ENCODE results near the gene VPS37B. TPM values are rescaled to one million over a fixed set of nuclear protein-coding genes. Genes with fewer than 3 reads are reported as not detected.

The VPS37B gene
- total RNA-seq, 1 experiment from 2014 or later: 28.9 TPM

DNA sequence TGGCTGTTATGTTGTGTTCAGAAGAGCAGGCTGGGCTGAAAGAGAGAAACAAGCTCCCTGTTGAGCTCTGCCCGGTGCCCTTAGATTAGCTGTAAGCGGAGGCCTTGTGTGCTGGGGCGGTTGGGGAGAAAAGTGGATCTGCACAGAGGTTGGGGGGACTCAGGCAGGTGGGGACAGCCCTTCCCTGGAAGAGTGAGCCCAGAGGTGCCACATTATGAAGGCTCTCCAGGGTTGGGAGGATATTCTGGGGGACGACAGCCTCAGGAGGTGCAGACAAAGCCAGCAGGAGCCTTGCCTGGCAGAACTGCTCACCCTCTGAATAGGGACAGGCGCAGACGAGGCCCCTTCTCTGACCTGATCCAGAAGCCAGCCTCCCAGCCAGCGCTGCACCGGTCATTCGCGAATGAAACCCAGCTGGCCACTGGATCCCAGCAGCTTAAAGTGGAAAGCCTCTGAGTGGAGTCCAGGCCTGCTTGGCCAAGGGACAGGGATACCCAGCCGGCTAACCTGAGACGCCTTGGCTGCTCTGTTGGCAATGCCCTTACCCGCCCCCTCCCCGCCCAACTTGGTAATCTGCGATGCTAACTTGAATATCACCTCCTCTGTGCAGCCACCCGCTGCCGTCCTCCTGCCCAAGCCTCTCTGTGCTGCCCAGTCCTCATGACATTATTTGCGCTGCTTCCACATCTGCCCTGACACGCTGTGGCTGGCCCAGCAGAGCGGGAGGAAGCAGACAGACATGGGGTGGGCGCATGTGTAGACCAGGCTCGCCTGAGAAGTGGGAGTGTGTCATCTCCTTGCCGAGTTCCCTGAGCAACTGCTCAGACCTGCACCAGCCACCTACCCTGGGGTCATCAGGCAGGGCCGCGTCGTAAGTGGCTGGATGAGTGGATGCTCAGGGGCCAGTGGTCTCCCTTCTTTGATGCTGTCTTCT, 55.1 kb downstream of the VPS37B start:
- no peak for DNase-seq (ENCODE audit: low read depth)

DNA sequence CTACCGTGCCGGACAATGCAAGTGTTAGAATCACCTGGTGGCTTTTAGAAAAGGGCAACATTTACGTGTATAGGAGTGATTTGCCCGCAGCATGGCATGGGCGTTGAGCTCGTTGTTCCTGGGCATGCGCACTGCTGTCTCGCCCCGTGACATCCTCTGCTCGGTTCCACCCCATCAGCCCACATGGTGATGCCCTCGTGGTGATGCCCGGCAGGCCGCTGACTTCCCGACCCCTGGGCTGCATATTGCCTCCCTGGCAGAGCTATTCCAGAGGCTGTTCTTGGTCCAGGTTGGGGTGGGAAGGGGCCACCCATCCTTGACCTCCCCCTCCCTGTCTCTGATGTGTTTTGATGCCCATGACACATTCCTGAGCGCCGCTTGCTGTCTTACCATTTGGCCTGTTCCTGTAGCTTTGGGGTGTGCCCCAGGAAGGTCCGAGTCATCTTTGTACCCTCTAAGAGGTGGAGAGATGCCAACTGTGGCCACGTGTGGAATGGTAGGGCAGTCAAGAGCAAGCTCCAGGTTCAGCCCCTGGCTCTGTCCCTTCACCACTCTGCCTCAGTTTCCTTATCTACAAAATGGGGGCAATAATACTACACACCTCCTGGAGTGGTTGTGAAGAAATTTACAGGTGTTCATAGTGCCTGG, 55.9 kb downstream of the VPS37B start:
- peak; percentile 56 for DNase-seq (ENCODE audit: low read depth)

DNA sequence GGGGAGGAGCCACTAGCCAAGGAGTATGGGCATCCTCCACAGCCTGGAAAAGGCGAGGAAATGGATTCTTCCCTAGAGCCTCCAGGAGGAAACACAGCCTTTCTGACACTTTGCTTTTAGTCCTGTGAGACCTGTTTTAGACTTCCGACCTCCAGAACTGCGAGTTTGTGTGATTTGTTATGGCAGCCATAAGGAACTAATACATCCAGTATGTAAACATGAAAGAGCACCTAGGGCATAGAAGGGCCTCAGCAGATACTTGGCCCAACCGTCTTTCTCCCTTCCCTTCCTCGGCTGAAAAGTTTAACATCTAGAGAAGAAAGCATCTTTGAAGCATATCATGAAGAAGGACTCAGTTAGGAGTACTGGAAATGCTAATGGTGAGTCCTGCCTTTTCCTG, 57.1 kb downstream of the VPS37B start:
- no peak for DNase-seq (ENCODE audit: low read depth)

DNA sequence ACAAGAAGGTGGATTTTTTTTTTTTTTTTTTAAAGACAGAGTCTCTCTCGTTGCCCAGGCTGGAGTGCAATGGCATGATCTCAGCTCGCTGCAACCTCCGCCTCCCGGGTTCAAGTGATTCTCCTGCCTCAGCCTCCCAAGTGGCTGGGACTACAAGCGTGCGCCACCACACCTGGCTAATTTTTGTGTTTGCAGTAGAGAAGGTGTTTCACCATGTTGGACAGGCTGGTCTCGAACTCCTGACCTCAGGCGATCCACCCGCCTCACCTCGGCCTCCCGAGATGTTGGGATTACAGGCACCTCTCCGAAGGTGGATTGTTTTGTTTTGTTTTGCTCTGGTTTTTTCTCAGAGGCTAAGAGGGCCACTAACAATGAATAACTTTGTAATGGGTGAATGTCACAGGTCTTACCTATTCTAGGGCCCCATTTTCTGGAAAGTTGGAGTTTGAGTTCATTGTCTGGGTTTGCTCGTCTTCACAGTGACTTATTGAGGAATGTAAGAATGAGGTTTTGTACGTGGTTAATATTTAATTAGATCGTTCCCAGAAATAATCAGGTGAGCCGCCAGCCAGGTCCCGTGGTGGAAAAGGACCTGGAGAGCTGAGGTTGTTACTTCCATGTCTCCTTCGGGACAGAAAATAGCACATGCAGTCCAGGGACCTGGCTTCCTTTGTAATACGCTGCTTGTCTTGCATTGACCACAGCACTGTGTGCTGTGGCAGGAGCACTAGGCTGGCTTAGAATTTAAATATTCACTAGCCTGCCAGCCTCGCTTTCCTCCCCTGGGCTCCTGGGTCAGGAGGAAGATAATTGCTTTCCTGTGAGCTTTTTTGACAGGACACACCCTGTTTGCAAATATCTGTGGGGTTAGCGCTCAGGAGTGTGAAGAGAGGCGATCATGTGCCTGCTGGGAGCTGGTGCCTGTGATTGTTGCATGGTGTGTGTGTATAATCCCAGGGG, 58.3 kb downstream of the VPS37B start:
- no peak for DNase-seq (ENCODE audit: low read depth)

GRCh38 chr12:122836027-122836921, 59.6 kb downstream of the VPS37B start:
- peak; percentile 59 for DNase-seq (ENCODE audit: low read depth)

GRCh38 chr12:122835750-122836026, 60.2 kb downstream of the VPS37B start:
- DNase-seq (ENCODE audit: low read depth): no peak

- DNase-seq (ENCODE audit: low read depth): peak; percentile 14
Observed at GRCh38 chr12:122834921-122835749, 60.8 kb downstream of the VPS37B start, which contains the start of gene HIP1R. Gene HIP1R (plus strand): TSS chr12:122835457. CDS start chr12:122835551, 94 bp downstream.

- DNase-seq (ENCODE audit: low read depth): peak; percentile 71
Observed at GRCh38 chr12:122834104-122834920, 61.6 kb downstream of the VPS37B start.

DNA sequence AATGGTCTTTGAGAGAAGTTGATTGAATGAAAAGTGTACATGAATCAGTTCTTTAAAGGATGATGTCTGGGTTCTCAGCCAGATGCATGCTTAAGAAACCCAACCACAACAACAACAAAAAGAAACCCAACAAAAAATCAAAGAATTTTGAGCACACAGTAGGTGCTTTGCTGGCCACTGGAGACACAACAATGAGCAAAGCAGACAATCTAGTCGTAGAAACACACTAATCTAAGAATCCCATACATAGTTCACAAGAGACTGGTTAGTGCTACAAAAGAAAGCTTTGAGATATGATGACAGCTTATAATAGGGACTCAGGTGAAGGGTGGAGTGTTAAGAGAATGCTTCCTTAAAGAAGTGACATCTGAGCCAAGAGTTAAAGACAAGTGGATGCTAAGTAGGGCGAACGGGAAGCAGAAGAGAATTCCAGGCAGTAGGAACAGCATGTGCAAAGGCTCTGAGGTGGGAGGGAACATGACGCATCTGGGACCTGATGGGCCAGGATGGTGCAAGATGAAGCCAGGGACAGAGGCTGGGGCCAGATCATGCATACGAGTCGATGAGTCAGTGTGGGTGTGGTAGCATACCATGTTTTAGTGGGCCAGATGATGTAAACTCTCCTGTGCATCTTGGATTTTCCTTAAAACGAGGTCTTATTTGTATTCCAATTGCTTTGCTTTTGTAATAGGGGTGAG, 65.3 kb downstream of the VPS37B start:
- DNase-seq (ENCODE audit: low read depth): peak; percentile 77

GRCh38 chr12:122827258-122827657, 68.7 kb downstream of the VPS37B start:
- no peak for DNase-seq (ENCODE audit: low read depth)

- peak; percentile 17 for DNase-seq (ENCODE audit: low read depth)
Observed at GRCh38 chr12:122825773-122826724, 69.9 kb downstream of the VPS37B start.

DNA sequence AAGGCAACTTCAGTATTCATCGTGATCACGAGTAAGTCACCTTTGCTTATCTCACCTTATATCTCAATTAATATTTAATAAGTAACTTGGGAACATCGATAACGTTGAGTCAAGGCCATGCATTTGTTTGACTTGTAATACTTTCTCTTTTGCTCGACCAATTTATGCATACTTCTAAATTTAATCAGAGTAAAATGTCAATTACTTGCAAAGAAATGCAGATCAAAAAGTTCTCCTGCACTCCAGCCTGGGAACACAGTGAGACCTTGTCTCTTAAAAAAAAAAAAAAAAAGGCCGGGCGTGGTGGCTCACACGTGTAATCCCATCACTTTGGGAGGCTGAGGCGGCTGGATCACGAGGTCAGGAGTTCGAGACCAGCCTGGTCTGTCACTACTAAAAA, 72.5 kb downstream of the VPS37B start:
- DNase-seq (ENCODE audit: low read depth): no peak

DNA sequence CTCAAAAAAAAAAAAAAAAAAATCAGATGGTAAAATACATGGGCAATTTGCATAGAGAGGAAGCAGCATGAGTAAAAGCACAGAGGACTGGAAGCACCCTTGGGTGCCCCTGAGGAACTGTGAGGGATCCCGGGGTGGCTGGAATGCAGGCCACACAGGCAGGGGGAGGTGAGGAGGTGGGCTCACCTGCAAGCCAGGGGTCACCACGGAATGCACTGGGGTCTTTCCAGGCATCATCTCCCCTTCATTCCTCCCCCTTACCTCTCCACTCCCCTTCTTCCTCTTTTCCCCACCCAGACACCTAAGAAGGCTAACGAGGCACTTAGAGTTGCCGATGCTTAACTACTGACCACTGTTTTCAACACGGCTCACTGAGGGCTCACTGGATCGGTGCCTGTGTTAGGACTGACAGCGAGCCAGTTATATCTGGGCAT, 75.1 kb downstream of the VPS37B start:
- no peak for DNase-seq (ENCODE audit: low read depth)

DNA sequence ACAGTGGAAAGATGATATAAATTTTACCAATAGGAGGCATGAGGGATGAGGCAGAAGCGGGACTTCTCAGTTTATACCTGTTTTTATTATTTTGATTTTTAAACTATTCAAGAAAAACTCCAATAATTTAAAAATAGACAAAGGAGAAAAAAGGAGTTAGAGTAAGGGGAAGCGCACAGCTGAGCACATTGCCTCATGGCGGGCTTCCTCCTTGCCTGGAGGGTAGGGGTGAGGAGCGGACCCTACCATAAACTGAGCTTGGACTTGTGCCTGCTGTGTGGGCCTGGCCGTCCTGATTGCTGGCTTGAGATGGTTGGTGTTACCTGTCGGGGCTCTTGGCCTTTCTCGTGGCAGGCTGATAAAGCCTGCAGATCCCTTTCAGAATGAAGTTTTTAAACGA, 75.8 kb downstream of the VPS37B start:
- DNase-seq (ENCODE audit: low read depth): no peak

- no peak for DNase-seq (ENCODE audit: low read depth)
Observed at GRCh38 chr12:122819209-122819785, 76.6 kb downstream of the VPS37B start.

All from M059J (cell line).